Dedifferentiated amniotic fluid mesenchymal stem cell (primary cell): Measurements from ENCODE around the gene PDP2.

ENCODE experiments used
- DNase-seq: peaks from one replicate; pipeline ENCODE4 v3.0.0-alpha.2; 2016; ENCODE audit errors: extremely low spot score

Gene PDP2, protein sequence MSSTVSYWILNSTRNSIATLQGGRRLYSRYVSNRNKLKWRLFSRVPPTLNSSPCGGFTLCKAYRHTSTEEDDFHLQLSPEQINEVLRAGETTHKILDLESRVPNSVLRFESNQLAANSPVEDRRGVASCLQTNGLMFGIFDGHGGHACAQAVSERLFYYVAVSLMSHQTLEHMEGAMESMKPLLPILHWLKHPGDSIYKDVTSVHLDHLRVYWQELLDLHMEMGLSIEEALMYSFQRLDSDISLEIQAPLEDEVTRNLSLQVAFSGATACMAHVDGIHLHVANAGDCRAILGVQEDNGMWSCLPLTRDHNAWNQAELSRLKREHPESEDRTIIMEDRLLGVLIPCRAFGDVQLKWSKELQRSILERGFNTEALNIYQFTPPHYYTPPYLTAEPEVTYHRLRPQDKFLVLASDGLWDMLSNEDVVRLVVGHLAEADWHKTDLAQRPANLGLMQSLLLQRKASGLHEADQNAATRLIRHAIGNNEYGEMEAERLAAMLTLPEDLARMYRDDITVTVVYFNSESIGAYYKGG

GRCh38 chr16:66880288-66881013 is at the start of gene PDP2:
Gene PDP2 (plus strand): TSS chr16:66880515. CDS start chr16:66884285, 3,770 bp downstream.
- peak; percentile 94 for DNase-seq

- DNase-seq, result no peak
Observed at GRCh38 chr16:66832190-66832589, 48.1 kb upstream of the PDP2 start.

- DNase-seq, result peak; percentile 45
Observed at GRCh38 chr16:66832661-66833305, 47.5 kb upstream of the PDP2 start.

DNA sequence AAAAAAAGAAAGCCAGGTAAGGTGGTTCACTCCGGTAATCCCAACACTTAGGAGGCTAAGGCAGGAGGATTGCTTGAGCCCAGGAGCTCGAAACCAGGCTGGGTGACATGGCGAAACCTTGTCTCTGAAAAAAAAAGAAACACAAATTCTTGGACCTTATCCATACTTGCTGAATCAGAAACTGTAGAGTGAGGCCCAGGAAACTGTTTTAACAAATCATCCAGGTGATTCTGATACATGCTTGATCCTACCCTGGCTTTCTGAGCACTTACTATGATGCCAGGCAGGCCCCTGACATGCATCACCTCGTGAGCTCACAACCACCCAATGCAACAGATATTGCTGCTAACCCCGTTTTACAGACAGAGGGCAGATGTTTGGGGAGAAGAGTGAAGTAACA is 45.6 kb upstream of the PDP2 start:
- DNase-seq, result no peak

- DNase-seq, result no peak
Observed at GRCh38 chr16:66840883-66841282, 39.4 kb upstream of the PDP2 start.

GRCh38 chr16:66841366-66841765 is 38.9 kb upstream of the PDP2 start:
- no peak for DNase-seq

- no peak for DNase-seq
Observed at GRCh38 chr16:66842765-66843164, 37.5 kb upstream of the PDP2 start.

- DNase-seq, result no peak
Observed at GRCh38 chr16:66843191-66843590, 37.1 kb upstream of the PDP2 start.

DNA sequence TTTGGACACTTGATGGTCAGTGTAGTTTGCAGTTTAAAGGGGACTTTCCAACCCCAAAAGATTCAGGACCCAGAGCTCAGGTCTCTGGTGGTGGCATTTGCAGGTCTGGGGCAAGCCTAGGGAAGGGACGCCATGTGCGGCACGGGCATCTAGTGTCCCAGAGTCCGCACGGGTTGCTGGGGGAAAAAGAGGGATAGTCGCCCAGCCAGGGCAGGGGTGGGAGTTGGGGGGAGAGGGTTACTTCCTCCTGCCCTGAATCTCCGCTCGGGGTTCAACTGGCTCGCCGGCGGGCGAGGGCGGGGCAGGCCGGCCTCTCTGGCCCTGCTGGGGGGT is 36.3 kb upstream of the PDP2 start:
- no peak for DNase-seq

DNA sequence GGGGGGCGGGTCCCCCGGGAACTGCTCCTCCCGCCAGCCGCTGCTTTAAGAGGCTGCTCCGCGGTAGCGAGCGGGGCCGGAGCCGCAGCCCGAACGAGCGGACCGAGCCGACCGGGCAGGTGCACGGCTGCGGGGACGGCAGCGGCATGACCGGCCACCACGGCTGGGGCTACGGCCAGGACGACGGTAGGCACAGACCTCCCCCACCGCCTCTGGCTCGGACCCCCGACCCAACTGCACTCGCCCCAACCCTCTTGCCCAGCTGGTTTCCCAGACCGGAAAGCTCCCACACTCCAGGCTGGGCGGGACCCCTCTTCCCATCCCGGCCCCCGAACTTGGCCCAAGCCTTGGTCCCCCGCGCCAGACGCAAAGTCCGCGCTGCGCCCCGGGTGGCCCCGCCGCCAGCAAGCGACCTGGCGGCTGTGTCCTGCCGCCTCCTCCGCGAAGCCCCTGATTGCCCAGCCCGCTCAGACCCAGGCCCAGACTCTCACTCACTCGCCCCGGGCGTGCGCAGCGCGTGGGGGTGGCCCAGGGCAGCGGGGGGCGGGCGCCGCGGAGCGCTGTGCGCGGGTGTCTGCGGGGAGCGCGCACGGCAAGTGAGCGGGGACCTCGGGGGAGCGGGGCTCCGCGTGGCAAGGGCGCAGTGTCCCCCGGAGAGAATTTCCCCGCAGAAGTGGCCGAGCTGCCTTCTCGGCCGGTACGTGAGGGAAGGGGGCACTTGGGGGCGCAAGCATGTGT is 35.8 kb upstream of the PDP2 start, which contains the start of gene CA7:
TSS of gene CA7 (plus strand) at position 73 of the 738 bp plus-strand sequence. CDS start at position 147, 74 bp downstream.
- DNase-seq, result no peak

DNA sequence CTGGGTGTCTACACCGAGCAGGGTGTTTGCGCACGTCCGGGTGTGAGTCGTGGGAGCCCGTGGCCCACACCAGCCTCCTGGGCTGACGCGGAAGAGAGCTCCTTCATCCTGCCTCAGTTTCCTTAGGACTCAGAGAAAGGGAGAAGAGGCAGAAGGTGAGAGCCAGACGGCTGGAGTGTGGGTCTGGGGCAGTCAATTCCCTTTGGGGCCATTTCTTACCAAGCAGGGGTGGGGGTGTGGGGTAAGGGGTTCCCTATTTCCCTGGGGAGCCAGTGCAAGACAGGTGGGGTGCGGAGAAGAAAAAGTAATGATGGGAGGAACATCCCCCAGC is 35.3 kb upstream of the PDP2 start:
- DNase-seq, result no peak

- no peak for DNase-seq
Observed at GRCh38 chr16:66845791-66846221, 34.5 kb upstream of the PDP2 start.

GRCh38 chr16:66846266-66846665 is 34.0 kb upstream of the PDP2 start:
- DNase-seq, result no peak

DNA sequence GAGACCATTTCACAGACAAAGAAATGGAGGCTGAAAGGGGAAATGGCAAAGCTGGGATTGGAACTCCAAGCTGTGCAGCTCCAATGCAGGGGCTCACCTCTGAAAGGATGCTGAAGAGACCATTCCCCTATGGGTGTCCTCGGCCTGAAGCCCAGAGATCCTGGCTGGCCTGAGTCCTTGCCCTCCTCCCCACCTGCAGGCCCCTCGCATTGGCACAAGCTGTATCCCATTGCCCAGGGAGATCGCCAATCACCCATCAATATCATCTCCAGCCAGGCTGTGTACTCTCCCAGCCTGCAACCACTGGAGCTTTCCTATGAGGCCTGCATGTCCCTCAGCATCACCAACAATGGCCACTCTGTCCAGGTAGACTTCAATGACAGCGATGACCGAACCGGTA is 33.5 kb upstream of the PDP2 start:
- no peak for DNase-seq

DNA sequence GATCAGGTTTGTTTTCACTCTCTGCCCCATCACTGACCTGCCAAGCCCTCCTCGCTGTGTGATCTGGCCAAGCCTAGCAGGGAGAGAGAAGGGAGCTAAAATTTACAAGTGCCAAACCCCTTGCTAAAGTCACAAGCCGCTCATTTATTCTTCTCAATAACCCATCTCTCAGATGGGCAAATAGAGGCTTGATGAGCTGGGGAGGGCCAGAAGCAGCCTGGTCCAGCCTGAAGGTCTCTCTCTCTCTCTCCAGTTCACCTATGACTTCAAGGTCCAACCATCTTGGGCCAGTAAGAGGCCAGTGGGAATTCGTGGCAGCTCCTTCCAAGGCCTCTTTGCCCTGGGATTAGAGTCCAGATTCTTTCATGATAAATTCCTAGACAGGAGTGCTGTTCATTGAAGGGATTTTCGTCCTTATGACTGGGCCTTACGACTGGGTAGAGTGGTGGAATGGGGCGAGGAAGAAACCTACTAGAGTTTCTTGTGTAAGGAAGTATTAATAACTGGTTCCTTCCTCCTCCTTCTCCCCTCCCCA is 32.7 kb upstream of the PDP2 start:
- DNase-seq, result no peak

- DNase-seq, result no peak
Observed at GRCh38 chr16:66848172-66848571, 32.1 kb upstream of the PDP2 start.

DNA sequence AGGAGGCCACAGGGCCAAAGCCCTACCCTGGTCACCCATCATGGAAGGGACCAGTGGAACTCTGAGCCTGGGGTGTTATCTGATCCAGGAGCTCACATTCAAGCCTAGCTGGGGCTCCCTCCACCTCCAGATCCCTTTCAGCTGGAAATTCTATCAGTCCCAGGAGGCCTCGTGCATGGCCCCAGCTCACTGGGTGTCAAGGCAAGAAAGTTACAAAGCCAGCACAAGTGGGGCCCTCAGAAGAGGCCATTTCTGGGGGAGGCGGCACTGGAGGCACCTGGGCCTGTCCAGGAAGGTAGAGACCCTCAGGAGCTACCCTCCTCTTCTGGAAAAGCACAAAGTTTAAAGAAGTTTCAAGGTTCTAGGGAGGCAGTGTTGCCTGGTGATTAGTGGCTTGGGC is 31.3 kb upstream of the PDP2 start:
- DNase-seq, result no peak

- DNase-seq, result no peak
Observed at GRCh38 chr16:66849549-66849948, 30.8 kb upstream of the PDP2 start.

- DNase-seq, result no peak
Observed at GRCh38 chr16:66850115-66850815, 30.1 kb upstream of the PDP2 start.

DNA sequence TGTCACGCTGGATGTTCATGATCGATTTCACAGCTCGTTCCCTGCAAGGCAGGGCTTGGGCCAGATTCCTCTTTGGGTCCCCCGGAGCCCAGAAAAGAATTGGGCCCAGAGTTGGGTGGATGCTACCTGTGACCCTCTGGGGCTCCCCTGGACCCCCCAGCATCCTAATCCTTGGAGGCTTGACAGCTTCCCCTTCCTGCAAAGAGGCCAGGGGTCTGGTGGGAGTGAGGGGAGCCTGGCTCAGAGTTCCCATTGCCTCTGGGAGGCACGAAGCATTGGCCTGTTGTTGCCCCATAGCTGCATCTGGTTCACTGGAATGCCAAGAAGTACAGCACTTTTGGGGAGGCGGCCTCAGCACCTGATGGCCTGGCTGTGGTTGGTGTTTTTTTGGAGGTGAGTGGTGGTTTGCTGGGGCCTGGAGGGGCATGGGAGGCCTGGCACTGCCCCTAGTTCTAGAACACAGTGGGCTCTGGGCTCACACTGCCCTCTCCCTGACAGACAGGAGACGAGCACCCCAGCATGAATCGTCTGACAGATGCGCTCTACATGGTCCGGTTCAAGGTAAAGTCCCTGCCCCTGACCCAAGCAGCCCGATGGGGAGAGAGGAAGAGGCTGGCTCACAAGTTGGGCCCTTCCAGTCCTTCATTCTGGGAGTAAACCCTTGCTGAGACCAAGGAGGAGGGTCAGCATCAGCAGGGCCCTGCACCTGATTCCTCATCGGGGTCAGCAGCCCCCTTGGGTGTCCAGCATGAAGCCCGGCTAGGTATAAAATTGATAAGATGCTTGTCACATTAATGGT is 28.9 kb upstream of the PDP2 start:
- no peak for DNase-seq
